ENCODE data around the gene IFNA5. TPM values are rescaled to one million over a fixed set of nuclear protein-coding genes. Genes with fewer than 3 reads are reported as not detected.

Gene IFNA5
- total and polyA plus RNA-seq, 2 of the 8 experiments (the other 6 are each of a cell fraction or from before 2014, with no cell fraction given): not detected

GRCh38 chr9:21266733-21267484, 38.2 kb downstream of the IFNA5 start (continued):
- TF ChIP-seq CHD7 (IDR thresholded peaks at IDR 0.05; ENCODE audit: insufficient replicate concordance, low read length) (peak; percentile 36), ZNF274 (IDR thresholded peaks at IDR 0.05; ENCODE audit: borderline replicate concordance, extremely low read depth, low read length) (no peak)
